HUES64 (cell line): ENCODE results near the gene ACSBG1.
"Not testable (repeated sequence)": the region's sequence is repeated elsewhere in the genome, so short reads cannot be mapped to it uniquely, and the experiment has no call there.

Experiments used
- H3K27ac ChIP-seq: 2 replicates; pipeline ENCODE4 v1.7.0; 2013; ENCODE audit warnings: low read depth, low read length, inconsistent platforms
- H3K27me3 ChIP-seq: 2 replicates; pipeline ENCODE4 v1.6.1; 2013; ENCODE audit warnings: mild to moderate bottlenecking, low read length; ENCODE audit not compliant: insufficient read depth
- H3K36me3 ChIP-seq: 2 replicates; pipeline ENCODE4 v1.6.1; 2013; ENCODE audit warnings: mild to moderate bottlenecking, low read length; ENCODE audit not compliant: insufficient read depth
- H3K4me1 ChIP-seq: 2 replicates; pipeline ENCODE4 v1.6.1; 2013; ENCODE audit warnings: mild to moderate bottlenecking, low read length, moderate library complexity; ENCODE audit not compliant: insufficient read depth
- H3K4me3 ChIP-seq: 2 replicates; pipeline ENCODE4 v1.5.1; 2013; ENCODE audit warnings: mild to moderate bottlenecking, low read length, moderate library complexity
- H3K9ac ChIP-seq: 2 replicates; pipeline ENCODE4 v1.6.1; 2013; ENCODE audit warnings: mild to moderate bottlenecking, low read depth, low read length
- H3K9me3 ChIP-seq: 2 replicates; pipeline ENCODE4 v1.6.1; 2013; ENCODE audit warnings: low read depth, low read length; ENCODE audit not compliant: insufficient read depth
- WGBS: fragments of 150-250, 120-280 bp; methylation state at CpG from one replicate; pipeline ENCODE4 v1.1.7; 2013; ENCODE audit warnings: missing lambda C conversion rate; 5-methylcytosine and 5-hydroxymethylcytosine counted together

ACSBG1 gene

GRCh38 chr15:78155355-78155939 is 78.9 kb downstream of the ACSBG1 start:
- Histone ChIP-seq H3K4me1 (peaks cover 26% of the 10 kb centered on the region), H3K27ac (no peak overlapping the region), H3K4me3 (no peak overlapping the region), H3K27me3 (peaks cover 7% of the 10 kb centered on the region; the same call in 1 of the 2 replicates), H3K9me3 (no peaks in the 10 kb centered on the region), H3K36me3 (peaks cover 10% of the 10 kb centered on the region), H3K9ac (no peak overlapping the region)
- WGBS: 95% methylated on average over 4 of the region's 4 CpGs

- H3K9ac ChIP-seq: no peak overlapping the region
- 89% methylated on average over 2 of the region's 3 CpGs for WGBS
- peaks cover 7% of the 10 kb centered on the region for H3K36me3 ChIP-seq
- H3K27ac ChIP-seq: no peak overlapping the region
- H3K27me3 ChIP-seq: peaks cover 12% of the 10 kb centered on the region
- H3K4me3 ChIP-seq: no peak overlapping the region
- peaks cover 26% of the 10 kb centered on the region for H3K4me1 ChIP-seq
- no peaks in the 10 kb centered on the region for H3K9me3 ChIP-seq
Observed at GRCh38 chr15:78154955-78155354, 79.4 kb downstream of the ACSBG1 start.

GRCh38 chr15:78151075-78151474 is 83.3 kb downstream of the ACSBG1 start:
- Histone ChIP-seq H3K4me1 (peaks cover 12% of the 10 kb centered on the region), H3K27me3 (peaks cover 17% of the 10 kb centered on the region)
- H3K36me3 ChIP-seq, H3K4me3 ChIP-seq, H3K9me3 ChIP-seq, H3K27ac ChIP-seq, H3K9ac ChIP-seq: not testable (repeated sequence)
- WGBS: 96% methylated on average over 8 of the region's 8 CpGs

- 12% methylated on average over 20 of the region's 20 CpGs for WGBS
- H3K9me3 ChIP-seq: no peaks in the 10 kb centered on the region
- peak overlapping the region; percentile 85 for H3K4me3 ChIP-seq
- H3K27me3 ChIP-seq: peaks cover 17% of the 10 kb centered on the region
- H3K9ac ChIP-seq: peak overlapping the region; percentile 57
- no peak overlapping the region for H3K27ac ChIP-seq
- peaks cover 5% of the 10 kb centered on the region for H3K4me1 ChIP-seq
- H3K36me3 ChIP-seq: no peaks in the 10 kb centered on the region
Observed at GRCh38 chr15:78149805-78150751, 84.3 kb downstream of the ACSBG1 start.

GRCh38 chr15:78149068-78149804 is 85.1 kb downstream of the ACSBG1 start, which contains the start of gene IDH3A:
Gene IDH3A (plus strand): TSS chr15:78149362. CDS start chr15:78149404, 42 bp downstream.
- peaks cover 5% of the 10 kb centered on the region for H3K4me1 ChIP-seq
- peaks cover 17% of the 10 kb centered on the region for H3K27me3 ChIP-seq
- H3K27ac ChIP-seq: no peak within 1 kb of the TSS
- H3K4me3 ChIP-seq: peak within 1 kb of the TSS; percentile 85
- H3K9ac ChIP-seq: peak within 1 kb of the TSS; percentile 59
- no peaks in the 10 kb centered on the region for H3K9me3 ChIP-seq
- under 1% methylated on average over 79 of the region's 79 CpGs for WGBS
- no peaks in the 10 kb centered on the region for H3K36me3 ChIP-seq

- WGBS: 20% methylated on average over 12 of the region's 14 CpGs
- Histone ChIP-seq H3K36me3 (no peaks in the 10 kb centered on the region), H3K27me3 (peaks cover 17% of the 10 kb centered on the region), H3K4me3 (peak overlapping the region; percentile 85), H3K4me1 (peaks cover 5% of the 10 kb centered on the region), H3K27ac (no peak overlapping the region), H3K9ac (peak overlapping the region; percentile 59; the same call in 1 of the 2 replicates), H3K9me3 (no peaks in the 10 kb centered on the region)
Observed at GRCh38 chr15:78148392-78149067, 85.8 kb downstream of the ACSBG1 start.

DNA sequence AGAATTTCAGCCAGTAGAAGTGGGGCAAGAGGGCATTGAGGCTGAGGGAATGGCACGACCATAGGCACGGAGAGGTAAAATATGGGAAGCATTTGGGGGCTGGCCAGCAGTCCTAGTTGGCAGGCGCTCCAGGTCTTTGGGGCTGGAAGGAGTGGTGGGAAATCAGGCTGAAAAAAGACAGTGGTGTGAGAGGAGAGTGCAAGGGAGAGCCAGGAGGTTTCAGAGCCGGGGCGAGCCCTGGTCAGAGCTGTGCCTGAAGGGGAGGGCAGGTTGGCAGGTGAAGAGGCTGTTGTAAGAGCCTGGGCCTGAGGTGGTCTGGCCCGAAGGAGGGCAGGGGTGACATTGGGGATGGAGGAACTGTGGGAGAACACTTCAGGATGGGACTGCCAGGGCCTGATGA is 86.8 kb downstream of the ACSBG1 start:
- Histone ChIP-seq H3K27me3 (peaks cover 17% of the 10 kb centered on the region), H3K36me3 (no peaks in the 10 kb centered on the region), H3K9me3 (no peaks in the 10 kb centered on the region), H3K9ac (no peak overlapping the region), H3K4me1 (peaks cover 5% of the 10 kb centered on the region), H3K27ac (no peak overlapping the region), H3K4me3 (no peak overlapping the region)
- 89% methylated on average over 6 of the region's 6 CpGs for WGBS

DNA sequence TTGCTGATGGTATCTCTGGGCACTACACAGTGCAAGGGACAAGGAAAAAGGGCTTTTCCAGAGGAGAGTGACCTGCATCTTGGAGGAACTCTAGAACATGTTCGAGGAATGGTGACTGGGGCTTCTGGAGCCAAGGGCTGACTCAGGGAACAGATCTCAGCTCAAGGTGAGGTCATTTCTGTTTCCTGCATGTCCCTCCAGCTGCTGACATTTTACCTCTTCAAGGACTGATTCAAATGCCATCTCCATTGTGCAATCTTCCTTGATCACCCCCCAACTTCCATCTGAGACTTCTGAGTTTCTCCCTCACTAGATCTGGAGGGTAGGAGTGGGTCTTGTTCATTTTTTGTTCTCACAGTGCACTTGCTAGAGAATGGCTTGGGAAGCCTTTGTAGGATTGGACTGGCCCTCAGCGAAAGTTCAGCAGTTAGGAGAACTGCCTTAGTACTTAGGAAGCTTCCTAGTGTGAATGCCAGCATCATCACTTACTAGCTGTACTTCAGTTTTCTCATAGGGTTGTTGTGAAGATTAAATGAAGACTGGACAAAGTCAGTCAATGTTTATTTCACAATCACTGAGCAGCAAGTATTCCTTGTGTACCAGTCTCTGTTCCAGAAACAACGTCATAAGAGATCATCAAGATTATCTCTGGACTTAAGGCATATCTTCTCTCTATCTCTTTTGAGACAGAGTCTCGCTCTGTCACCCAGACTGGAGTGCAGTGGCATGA is 87.8 kb downstream of the ACSBG1 start:
- 94% methylated on average over 4 of the region's 4 CpGs for WGBS
- Histone ChIP-seq H3K9me3 (no peaks in the 10 kb centered on the region), H3K4me1 (peaks cover 5% of the 10 kb centered on the region), H3K27me3 (peaks cover 17% of the 10 kb centered on the region), H3K36me3 (no peaks in the 10 kb centered on the region), H3K27ac (no peak overlapping the region), H3K4me3 (no peak overlapping the region), H3K9ac (no peak overlapping the region)

- H3K4me3 ChIP-seq: no peak overlapping the region
- H3K9ac ChIP-seq: no peak overlapping the region
- H3K27ac ChIP-seq: no peak overlapping the region
- WGBS: 91% methylated on average over 3 of the region's 3 CpGs
- no peaks in the 10 kb centered on the region for H3K9me3 ChIP-seq
- H3K36me3 ChIP-seq: no peaks in the 10 kb centered on the region
- no peaks in the 10 kb centered on the region for H3K4me1 ChIP-seq
- H3K27me3 ChIP-seq: no peaks in the 10 kb centered on the region
Observed at GRCh38 chr15:78142332-78142731, 92.0 kb downstream of the ACSBG1 start.

DNA sequence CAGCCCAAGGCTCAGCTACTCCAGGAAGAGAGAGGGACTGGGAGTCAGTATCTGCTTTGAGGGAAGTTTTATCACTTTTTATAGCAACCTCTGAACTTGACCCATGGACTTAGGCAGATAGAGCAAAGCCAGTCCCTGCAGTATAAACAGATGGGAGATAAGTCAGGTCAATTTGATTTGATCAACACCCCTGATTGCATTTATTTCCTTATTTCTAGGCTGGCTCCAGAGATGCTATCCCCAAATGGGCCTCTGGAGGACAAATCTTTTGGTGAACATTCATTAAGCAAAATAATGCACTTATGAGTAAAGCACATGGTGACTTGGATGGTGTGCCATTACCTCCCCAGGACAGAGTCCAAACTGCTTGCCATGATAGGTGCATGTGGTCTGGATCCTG is 94.1 kb downstream of the ACSBG1 start:
- Histone ChIP-seq H3K4me1 (no peaks in the 10 kb centered on the region), H3K9me3 (no peaks in the 10 kb centered on the region), H3K27me3 (no peaks in the 10 kb centered on the region), H3K9ac (no peak overlapping the region), H3K27ac (no peak overlapping the region), H3K36me3 (no peaks in the 10 kb centered on the region), H3K4me3 (no peak overlapping the region)
